NCI-H69 (cell line): ENCODE data around the gene TMEM121B.
"Not testable (repeated sequence)": the region's sequence is repeated elsewhere in the genome, so short reads cannot be mapped to it uniquely, and the experiment has no call there.

ENCODE experiments used
- DNase-seq: peaks from one replicate; lab custom pipeline; 2025; lab: John Stamatoyannopoulos, UW

Gene TMEM121B

GRCh38 chr22:17121233-17122195 lies at the start of gene TMEM121B:
Gene TMEM121B, minus strand, starts transcription at chr22:17121360. Its CDS starts 233 bp downstream, at chr22:17121127.
- peak; percentile 98 for DNase-seq

GRCh38 chr22:17167486-17167885 lies 46.3 kb upstream of the TMEM121B start:
- DNase-seq: no peak

- peak; percentile 14 for DNase-seq
Measured at GRCh38 chr22:17164392-17165024, 43.3 kb upstream of the TMEM121B start.

GRCh38 chr22:17162731-17163130 lies 41.6 kb upstream of the TMEM121B start:
- no peak for DNase-seq

GRCh38 chr22:17161991-17162390 lies 40.8 kb upstream of the TMEM121B start:
- no peak for DNase-seq

GRCh38 chr22:17159504-17159951 lies 38.4 kb upstream of the TMEM121B start:
- DNase-seq: peak; percentile 80

- peak; percentile 96 for DNase-seq
Measured at GRCh38 chr22:17158568-17159503, 37.7 kb upstream of the TMEM121B start, which contains the start of gene HDHD5. Gene HDHD5, minus strand, starts transcription at chr22:17159277. Its CDS starts 26 bp downstream, at chr22:17159251.

- no peak for DNase-seq
Measured at GRCh38 chr22:17158176-17158567, 37.0 kb upstream of the TMEM121B start.

- no peak for DNase-seq
Measured at GRCh38 chr22:17157714-17158113, 36.6 kb upstream of the TMEM121B start.

- DNase-seq: no peak
Measured at GRCh38 chr22:17155941-17156340, 34.8 kb upstream of the TMEM121B start.

- no peak for DNase-seq
Measured at GRCh38 chr22:17152971-17153370, 31.8 kb upstream of the TMEM121B start.

GRCh38 chr22:17152340-17152739 lies 31.2 kb upstream of the TMEM121B start:
- no peak for DNase-seq

GRCh38 chr22:17149076-17149815 lies 28.1 kb upstream of the TMEM121B start:
- DNase-seq: no peak

GRCh38 chr22:17147458-17147857 lies 26.3 kb upstream of the TMEM121B start:
- DNase-seq: not testable (repeated sequence)

GRCh38 chr22:17145021-17145680 lies 24.0 kb upstream of the TMEM121B start:
- no peak for DNase-seq

GRCh38 chr22:17143826-17144225 lies 22.7 kb upstream of the TMEM121B start:
- DNase-seq: no peak

GRCh38 chr22:17143101-17143500 lies 21.9 kb upstream of the TMEM121B start:
- DNase-seq: no peak

- no peak for DNase-seq
Measured at GRCh38 chr22:17140826-17141766, 19.9 kb upstream of the TMEM121B start.

- no peak for DNase-seq
Measured at GRCh38 chr22:17140022-17140421, 18.9 kb upstream of the TMEM121B start.
